Kidney (tissue), 14 donors: Measurements from ENCODE around the gene GPR18. TPM values are rescaled to one million over a fixed set of nuclear protein-coding genes. Genes with fewer than 3 reads are reported as not detected.
"Not testable (repeated sequence)": the region's sequence is repeated elsewhere in the genome, so short reads cannot be mapped to it uniquely, and the experiment has no call there.

Experiments used
- DNase-seq, 5 donors: peaks; one replicate each; pipeline ENCODE4 v3.0.0-alpha.2; 2013 to 2020
- FAIRE-seq: peaks from 2 replicates; lab custom pipeline; 2012; peaks lifted over from hg19 to GRCh38; lab: Jason Lieb, UNC
- H3K27ac ChIP-seq, 2 donors: one replicate each; pipeline ENCODE4 v1.7.0; 2013; ENCODE audit warnings: low read depth in 2 of 2, low read length in 2 of 2, inconsistent platforms in 1 of 2
- H3K27me3 ChIP-seq: one replicate; pipeline ENCODE4 v1.7.1; 2013; ENCODE audit warnings: low read length, inconsistent platforms; ENCODE audit not compliant: control insufficient read depth, insufficient read depth
- H3K36me3 ChIP-seq, 3 donors: one replicate each; pipeline versions ENCODE4 v1.7.0 to v1.7.1; 2013; ENCODE audit warnings: low read length in 3 of 3, control low read depth in 1 of 3, inconsistent platforms in 1 of 3; ENCODE audit not compliant: insufficient read depth in 3 of 3, control insufficient read depth in 2 of 3
- H3K4me1 ChIP-seq, 3 donors: one replicate each; pipeline versions ENCODE4 v1.7.0 to v1.7.1; 2013; ENCODE audit warnings: low read length in 3 of 3, inconsistent platforms in 1 of 3, low read depth in 1 of 3; ENCODE audit not compliant: control insufficient read depth in 2 of 3, insufficient read depth in 2 of 3
- H3K4me3 ChIP-seq, 3 donors: one replicate each; pipeline versions ENCODE4 v1.7.0 to v1.8.1; 2013; ENCODE audit warnings: low read length in 3 of 3, control low read depth in 1 of 3, inconsistent platforms in 1 of 3
- H3K9ac ChIP-seq, 3 donors: one replicate each; pipeline versions ENCODE4 v1.7.0 to v1.7.1; 2013; ENCODE audit warnings: low read length in 3 of 3, control low read depth in 1 of 3, inconsistent platforms in 1 of 3
- H3K9me3 ChIP-seq, 3 donors: one replicate each; pipeline versions ENCODE4 v1.7.0 to v1.7.1; 2013; ENCODE audit warnings: low read length in 3 of 3, control low read depth in 1 of 3, inconsistent platforms in 1 of 3; ENCODE audit not compliant: control insufficient read depth in 2 of 3, insufficient read depth in 1 of 3
- CTCF ChIP-seq: IDR thresholded peaks from 3 replicates; pipeline ENCODE4 v1.5.1; 2012; ENCODE audit warnings: mild to moderate bottlenecking, moderate library complexity, borderline replicate concordance; ENCODE audit not compliant: insufficient read depth; ENCODE audit errors: extremely low read depth
- intact Hi-C: fragments of 100-400 bp; cut with DNase I; formaldehyde crosslinking; loops from one replicate; pipeline ENCODE4 v1.11.1; 2022
- polyA plus RNA-seq: library from polyadenylated mRNA; stranded (reverse); fragments of 350-450 nt; fragmentation: Illumina TruSeq; extraction: RNeasy Lipid Tissue Mini Kit (QIAGEN cat#74804); gene quantifications from one replicate; pipeline ENCODE4 v1.2.3, GENCODE V29; 2014; ENCODE audit warnings: low read depth, low replicate concordance; ENCODE audit not compliant: insufficient read depth
- total RNA-seq: library from RNA; stranded (reverse); fragmentation: NEBNext Ultra II Directional; extraction: Animal tissue kit (Norgen Biotek cat#: 25700); gene quantifications from one replicate; pipeline ENCODE4 v1.2.1, GENCODE V29; 2021
- donor health status: control.
- donor health status: control.
- donor health status: control.
- donor health status: control.
- donor health status: control.
- donor health status: DM: yes; HTN: yes; CAD: no.
- donor health status: Normal renal cell carcinoma (clear cell type).

Gene GPR18
- total and polyA plus RNA-seq, 2 donors from 2014 or later = 0.88 TPM; not detected in 1

- Histone ChIP-seq H3K27ac (no peak overlapping the region), H3K4me3 (no peak overlapping the region), H3K4me1 (peaks cover 0 to 2% (median 0%) of the 10 kb centered on the region in 3 donors), H3K9ac (no peak overlapping the region), H3K9me3 (no peaks in the 10 kb centered on the region), H3K27me3 (no peaks in the 10 kb centered on the region), H3K36me3 (no peaks in the 10 kb centered on the region)
- intact Hi-C loops = no loop called here
- TF ChIP-seq CTCF = no peak
- FAIRE-seq (no peak), DNase-seq (no peak)
These were observed 46.7 kb downstream of the GPR18 start for GRCh38 chr13:99211421-99212035.

- H3K27me3 ChIP-seq, H3K4me3 ChIP-seq, H3K9ac ChIP-seq, DNase-seq, FAIRE-seq, H3K9me3 ChIP-seq, intact Hi-C loops, H3K4me1 ChIP-seq, H3K36me3 ChIP-seq, H3K27ac ChIP-seq: not testable (repeated sequence)
These were observed 47.6 kb downstream of the GPR18 start for GRCh38 chr13:99210627-99211026.

GRCh38 chr13:99208845-99209527 lies 49.2 kb downstream of the GPR18 start:
- DNase-seq (no peak), FAIRE-seq (no peak)
- Histone ChIP-seq H3K27me3 (no peaks in the 10 kb centered on the region), H3K9me3 (no peaks in the 10 kb centered on the region), H3K4me1 (peaks cover 0 to 6% (median 0%) of the 10 kb centered on the region in 3 donors), H3K27ac (no peak overlapping the region), H3K36me3 (no peaks in the 10 kb centered on the region), H3K4me3 (no peak overlapping the region), H3K9ac (no peak overlapping the region)
- intact Hi-C loops = no loop called here
- TF ChIP-seq CTCF = no peak

GRCh38 chr13:99208185-99208584 lies 50.0 kb downstream of the GPR18 start:
- TF ChIP-seq CTCF = no peak
- intact Hi-C loops = no loop called here
- DNase-seq (no peak), FAIRE-seq (no peak)
- no peaks in the 10 kb centered on the region for H3K9me3 ChIP-seq
- H3K27ac ChIP-seq = no peak overlapping the region
- H3K27me3 ChIP-seq = no peaks in the 10 kb centered on the region
- H3K9ac ChIP-seq = no peak overlapping the region
- no peak overlapping the region for H3K4me3 ChIP-seq
- H3K4me1 ChIP-seq = peaks cover 0 to 12% (median 0%) of the 10 kb centered on the region in 3 donors
- no peaks in the 10 kb centered on the region for H3K36me3 ChIP-seq
